ENCODE data around the gene FCRLB. TPM values are rescaled to one million over a fixed set of nuclear protein-coding genes. Genes with fewer than 3 reads are reported as not detected.

The FCRLB gene
- total and polyA plus RNA-seq, 9 of the 15 experiments (the other 6 are each of a cell fraction or from before 2014, with no cell fraction given) = 0.20 to 4.6 (median 1.3) TPM

GRCh38 chr1:161768461-161768860, 47.1 kb downstream of the FCRLB start (continued):
- peak; percentile 42 for TF ChIP-seq CEBPB (tag; IDR thresholded peaks at IDR 0.05)
- no peak for TF ChIP-seq E2F6 (IDR thresholded peaks at IDR 0.05; ENCODE audit: borderline replicate concordance in 1 of 2, extremely low read depth in 1 of 2, insufficient read depth in 1 of 2, insufficient read length in 1 of 2, low read depth in 1 of 2, low read length in 1 of 2, poor library complexity in 1 of 2, severe bottlenecking in 1 of 2)
- no peak for TF ChIP-seq POU5F1 (IDR thresholded peaks at IDR 0.05; ENCODE audit: borderline replicate concordance, low read depth, low read length, partially characterized antibody)

- no peaks in the 10 kb centered on the region for H3K9me1 ChIP-seq (ENCODE audit: control insufficient read depth, insufficient read depth, low read length)
- no TSS peak for BruUV-seq (replicated peaks)
- H3K4me3 ChIP-seq = no peak overlapping the region
- H3K27me3 ChIP-seq (ENCODE audit: control insufficient read depth in 2 of 2, insufficient read depth in 2 of 2, low read length in 2 of 2) = no peaks in the 10 kb centered on the region
- H2AFZ ChIP-seq (ENCODE audit: low read depth, low read length) = no peak overlapping the region
- intact Hi-C loops (cut with micrococcal nuclease) (loop anchor here (10.0 kb wide), 1 partner anchor 266 kb away; no protein-coding TSS in a partner anchor), in situ Hi-C loops (cut with MboI) (no loop called here)
- peaks cover 8 to 26% of the 10 kb centered on the region in 2 experiments; a peak in 4 of 5 replicates for H3K4me1 ChIP-seq (replicated peaks in 1 of 2; ENCODE audit: control insufficient read depth in 2 of 2, insufficient read depth in 2 of 2, low read length in 2 of 2)
- H3K36me3 ChIP-seq (ENCODE audit: control insufficient read depth, insufficient read depth, low read length) = peaks cover 11% of the 10 kb centered on the region
- ChIA-PET CTCF (ENCODE audit: low intra/inter-chr PET ratio) (no interaction called here), POLR2A (interaction anchor here (1.2 kb wide), 1 partner anchor 364 kb away, joined by 3 read pairs; no protein-coding TSS in a partner anchor)
- no peak for ATAC-seq
- H3K27ac ChIP-seq (ENCODE audit: extremely low read depth, low read depth, low read length) = no peak overlapping the region
- no peak overlapping the region for H3K4me2 ChIP-seq (ENCODE audit: insufficient read depth, low read length)
- peaks cover 83% of the 10 kb centered on the region for H3K79me2 ChIP-seq (ENCODE audit: control insufficient read depth, insufficient read depth, low read length)
- TF ChIP-seq PPARD (CRISPR knock-in tag; IDR thresholded peaks at IDR 0.05) = no peak
- TF ChIP-seq ZBTB40 (IDR thresholded peaks at IDR 0.05) = peak; percentile 73
- no peak for TF ChIP-seq ZBTB40 (CRISPR knock-in tag; IDR thresholded peaks at IDR 0.05)
- DNase-seq (ENCODE audit: extremely low read depth in 1 of 4, low spot score in 3 of 4) = no peak
- no peak overlapping the region for H3K9ac ChIP-seq (ENCODE audit: insufficient read depth in 1 of 2, low read depth in 2 of 2, low read length in 2 of 2)
- H3K9me3 ChIP-seq (replicated peaks; ENCODE audit: control insufficient read depth, insufficient read depth, low read depth, low read length) = no peaks in the 10 kb centered on the region
- FAIRE-seq = no peak
- peaks cover 8% of the 10 kb centered on the region; the same call in 1 of the 2 replicates for H4K20me1 ChIP-seq (replicated peaks; ENCODE audit: control insufficient read depth, insufficient read depth, low read length)
Measured at GRCh38 chr1:161768986-161769672, 47.8 kb downstream of the FCRLB start.

Measured in K562 (cell line).